ENCODE data around the gene ARMC5. TPM values are rescaled to one million over a fixed set of nuclear protein-coding genes. Genes with fewer than 3 reads are reported as not detected.
"Not testable (repeated sequence)": the region's sequence is repeated elsewhere in the genome, so short reads cannot be mapped to it uniquely, and the experiment has no call there.

ARMC5 gene
- total RNA-seq, 1 donor from 2014 or later = 11.5 TPM

DNA sequence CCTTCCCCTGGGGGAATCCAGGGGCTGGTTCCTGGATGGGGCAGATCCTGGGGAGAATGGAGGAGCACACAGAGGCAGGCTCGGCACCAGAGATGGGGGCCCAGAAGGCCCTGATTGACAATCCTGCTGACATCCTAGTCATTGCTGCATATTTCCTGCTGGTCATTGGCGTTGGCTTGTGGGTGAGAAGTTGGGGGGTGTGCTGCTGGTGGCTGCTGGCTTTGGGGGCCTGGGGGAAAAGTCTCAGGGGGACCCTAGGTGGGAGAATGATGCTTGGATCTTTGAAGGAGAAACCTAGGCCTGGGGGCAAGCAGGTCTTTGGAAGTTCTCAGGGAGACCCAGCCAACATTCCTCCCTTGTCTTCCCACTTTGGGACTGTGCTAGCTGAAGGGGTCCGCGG lies 23.8 kb downstream of the ARMC5 start, which contains the start of gene SLC5A2:
SLC5A2 (plus strand) TSS at position 43 of the 400 bp plus-strand sequence; CDS start at position 57, 14 bp downstream.
- FAIRE-seq = no peak
- Mint-ChIP-seq H3K27ac (ENCODE audit: unreplicated experiment) (no peak within 1 kb of the TSS), H3K9me3 (ENCODE audit: unreplicated experiment) (peaks cover 2% of the 10 kb centered on the region), H3K27me3 (ENCODE audit: low read depth, unreplicated experiment) (peaks cover 30% of the 10 kb centered on the region), H3K36me3 (ENCODE audit: low read depth, unreplicated experiment) (peaks cover 6% of the 10 kb centered on the region), H3K4me1 (ENCODE audit: low read depth, unreplicated experiment) (peaks cover 4% of the 10 kb centered on the region), H3K4me3 (ENCODE audit: unreplicated experiment) (no peak within 1 kb of the TSS)
- TF ChIP-seq, protein P1, sequence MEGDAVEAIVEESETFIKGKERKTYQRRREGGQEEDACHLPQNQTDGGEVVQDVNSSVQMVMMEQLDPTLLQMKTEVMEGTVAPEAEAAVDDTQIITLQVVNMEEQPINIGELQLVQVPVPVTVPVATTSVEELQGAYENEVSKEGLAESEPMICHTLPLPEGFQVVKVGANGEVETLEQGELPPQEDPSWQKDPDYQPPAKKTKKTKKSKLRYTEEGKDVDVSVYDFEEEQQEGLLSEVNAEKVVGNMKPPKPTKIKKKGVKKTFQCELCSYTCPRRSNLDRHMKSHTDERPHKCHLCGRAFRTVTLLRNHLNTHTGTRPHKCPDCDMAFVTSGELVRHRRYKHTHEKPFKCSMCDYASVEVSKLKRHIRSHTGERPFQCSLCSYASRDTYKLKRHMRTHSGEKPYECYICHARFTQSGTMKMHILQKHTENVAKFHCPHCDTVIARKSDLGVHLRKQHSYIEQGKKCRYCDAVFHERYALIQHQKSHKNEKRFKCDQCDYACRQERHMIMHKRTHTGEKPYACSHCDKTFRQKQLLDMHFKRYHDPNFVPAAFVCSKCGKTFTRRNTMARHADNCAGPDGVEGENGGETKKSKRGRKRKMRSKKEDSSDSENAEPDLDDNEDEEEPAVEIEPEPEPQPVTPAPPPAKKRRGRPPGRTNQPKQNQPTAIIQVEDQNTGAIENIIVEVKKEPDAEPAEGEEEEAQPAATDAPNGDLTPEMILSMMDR (IDR thresholded peaks at IDR 0.05; ENCODE audit: insufficient read depth, low read depth, low read length) = no peak
- TF ChIP-seq EZH2 (IDR thresholded peaks at IDR 0.05; ENCODE audit: insufficient read depth, low read length) = no peak
- Histone ChIP-seq H3K4me2 (ENCODE audit: low read length) (no peak within 1 kb of the TSS), H3K4me1 (ENCODE audit: insufficient read depth, low read length) (peaks cover 16% of the 10 kb centered on the region), H3K9me3 (ENCODE audit: insufficient read depth, low read depth, low read length) (no peaks in the 10 kb centered on the region), H3K9ac (ENCODE audit: low read length) (no peak within 1 kb of the TSS), H3K27ac (ENCODE audit: low read depth, low read length) (no peak within 1 kb of the TSS), H3K27me3 (ENCODE audit: insufficient read depth, low read length) (peaks cover 16% of the 10 kb centered on the region), H4K20me1 (ENCODE audit: insufficient read depth, low read length) (peaks cover 28% of the 10 kb centered on the region), H3K4me3 (ENCODE audit: insufficient read depth, low read depth, low read length) (no peak within 1 kb of the TSS), H3K79me2 (ENCODE audit: insufficient read depth, low read length) (no peaks in the 10 kb centered on the region), H3K36me3 (ENCODE audit: insufficient read depth, low read length) (peaks cover 3% of the 10 kb centered on the region), H2AFZ (ENCODE audit: low read depth, low read length) (no peak within 1 kb of the TSS)
- no peak for DNase-seq (ENCODE audit: low read depth)

DNA sequence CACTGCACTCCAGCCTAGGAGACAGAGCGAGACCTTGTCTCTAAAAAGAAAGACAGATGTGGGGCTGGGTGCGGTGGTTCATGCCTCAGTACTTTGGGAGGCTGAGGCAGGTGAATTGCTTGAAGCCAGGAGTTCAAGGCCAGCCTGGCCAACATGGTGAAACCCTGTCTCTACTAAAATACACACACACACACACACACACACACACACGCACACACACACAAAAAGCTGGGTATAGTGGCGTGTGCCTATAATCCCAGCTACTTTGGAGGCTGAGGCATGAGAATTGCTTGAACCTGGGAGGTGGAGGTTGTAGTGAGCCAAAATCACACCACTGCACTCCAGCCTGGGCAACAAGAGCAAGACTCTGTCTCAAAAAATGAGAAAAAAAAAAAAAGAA lies 24.7 kb downstream of the ARMC5 start:
- H3K4me3 Mint-ChIP-seq (ENCODE audit: unreplicated experiment) = not testable (repeated sequence)
- H3K27me3 ChIP-seq (ENCODE audit: insufficient read depth, low read length) = peaks cover 18% of the 10 kb centered on the region

DNA sequence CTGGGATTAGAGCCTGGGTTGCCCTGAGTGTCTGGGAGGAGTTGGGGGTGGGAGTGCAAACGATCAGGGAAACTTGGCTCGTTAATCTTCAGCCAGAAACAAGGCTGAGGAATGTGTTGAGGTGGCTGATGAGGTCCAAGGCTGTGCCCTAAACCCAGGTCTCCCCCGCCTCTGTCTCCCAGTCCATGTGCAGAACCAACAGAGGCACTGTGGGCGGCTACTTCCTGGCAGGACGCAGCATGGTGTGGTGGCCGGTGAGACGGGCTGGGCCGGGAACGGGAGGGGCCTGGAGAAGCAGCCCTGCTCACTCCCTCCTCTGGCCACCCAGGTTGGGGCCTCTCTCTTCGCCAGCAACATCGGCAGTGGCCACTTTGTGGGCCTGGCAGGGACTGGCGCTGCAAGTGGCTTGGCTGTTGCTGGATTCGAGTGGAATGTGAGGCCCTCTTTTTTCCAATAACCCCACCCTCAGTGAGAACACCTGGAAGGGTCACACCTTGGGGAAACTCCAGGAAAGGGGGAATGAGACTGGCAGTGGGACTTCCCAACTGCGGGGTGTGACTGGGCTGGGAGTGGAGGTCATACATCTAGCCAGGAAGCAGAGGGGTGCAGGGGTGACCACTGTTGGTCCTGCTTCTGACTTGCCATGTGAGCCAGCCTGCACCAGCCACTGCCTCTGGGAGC lies 25.3 kb downstream of the ARMC5 start:
- H3K36me3 Mint-ChIP-seq (ENCODE audit: low read depth, unreplicated experiment) = peaks cover 4% of the 10 kb centered on the region
- no peak for TF ChIP-seq EZH2 (IDR thresholded peaks at IDR 0.05; ENCODE audit: insufficient read depth, low read length)
- TF ChIP-seq, protein P1 (IDR thresholded peaks at IDR 0.05; ENCODE audit: insufficient read depth, low read depth, low read length) = no peak
- peak overlapping the region; percentile 66 for H3K27ac Mint-ChIP-seq (ENCODE audit: unreplicated experiment)
- peaks cover 32% of the 10 kb centered on the region for H3K27me3 Mint-ChIP-seq (ENCODE audit: low read depth, unreplicated experiment)
- peaks cover 3% of the 10 kb centered on the region for H3K4me1 Mint-ChIP-seq (ENCODE audit: low read depth, unreplicated experiment)
- Histone ChIP-seq H3K27ac (ENCODE audit: low read depth, low read length) (no peak overlapping the region), H4K20me1 (ENCODE audit: insufficient read depth, low read length) (peaks cover 14% of the 10 kb centered on the region), H3K4me3 (ENCODE audit: insufficient read depth, low read depth, low read length) (no peak overlapping the region), H3K9me3 (ENCODE audit: insufficient read depth, low read depth, low read length) (no peaks in the 10 kb centered on the region), H2AFZ (ENCODE audit: low read depth, low read length) (no peak overlapping the region), H3K4me2 (ENCODE audit: low read length) (no peak overlapping the region), H3K79me2 (ENCODE audit: insufficient read depth, low read length) (no peaks in the 10 kb centered on the region), H3K4me1 (ENCODE audit: insufficient read depth, low read length) (peaks cover 23% of the 10 kb centered on the region), H3K27me3 (ENCODE audit: insufficient read depth, low read length) (peaks cover 18% of the 10 kb centered on the region), H3K36me3 (ENCODE audit: insufficient read depth, low read length) (no peaks in the 10 kb centered on the region), H3K9ac (ENCODE audit: low read length) (no peak overlapping the region)
- FAIRE-seq (no peak), DNase-seq (ENCODE audit: low read depth) (peak; percentile 18)
- H3K4me3 Mint-ChIP-seq (ENCODE audit: unreplicated experiment) = no peak overlapping the region
- peaks cover 2% of the 10 kb centered on the region for H3K9me3 Mint-ChIP-seq (ENCODE audit: unreplicated experiment)

More for the DNA sequence above, 24.7 kb downstream of the ARMC5 start:
- DNase-seq (ENCODE audit: low read depth); H3K27ac ChIP-seq (ENCODE audit: low read depth, low read length); H3K36me3 ChIP-seq (ENCODE audit: insufficient read depth, low read length); FAIRE-seq; H3K4me3 ChIP-seq (ENCODE audit: insufficient read depth, low read depth, low read length); H3K4me1 Mint-ChIP-seq (ENCODE audit: low read depth, unreplicated experiment); H3K9me3 Mint-ChIP-seq (ENCODE audit: unreplicated experiment); H3K36me3 Mint-ChIP-seq (ENCODE audit: low read depth, unreplicated experiment); H3K79me2 ChIP-seq (ENCODE audit: insufficient read depth, low read length); H2AFZ ChIP-seq (ENCODE audit: low read depth, low read length); H3K9ac ChIP-seq (ENCODE audit: low read length); H3K9me3 ChIP-seq (ENCODE audit: insufficient read depth, low read depth, low read length); H3K4me2 ChIP-seq (ENCODE audit: low read length); H3K27ac Mint-ChIP-seq (ENCODE audit: unreplicated experiment): not testable (repeated sequence)
- peaks cover 30% of the 10 kb centered on the region for H3K27me3 Mint-ChIP-seq (ENCODE audit: low read depth, unreplicated experiment)
- peaks cover 20% of the 10 kb centered on the region for H4K20me1 ChIP-seq (ENCODE audit: insufficient read depth, low read length)
- H3K4me1 ChIP-seq (ENCODE audit: insufficient read depth, low read length) = peaks cover 23% of the 10 kb centered on the region
